ENCODE results near the gene PCDHGB5.

Gene PCDHGB5

DNA sequence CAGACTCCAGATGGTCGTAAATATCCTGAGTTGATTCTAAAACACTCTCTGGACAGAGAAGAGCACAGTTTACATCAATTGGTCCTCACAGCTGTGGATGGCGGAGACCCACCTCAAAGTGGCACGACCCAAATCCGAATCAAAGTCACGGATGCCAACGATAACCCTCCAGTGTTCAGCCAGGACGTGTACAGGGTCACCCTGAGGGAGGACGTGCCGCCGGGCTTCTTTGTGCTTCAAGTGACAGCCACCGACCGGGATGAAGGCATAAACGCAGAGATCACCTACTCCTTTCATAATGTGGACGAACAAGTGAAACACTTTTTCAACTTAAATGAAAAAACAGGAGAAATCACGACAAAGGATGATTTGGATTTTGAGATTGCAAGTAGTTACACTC is 37.1 kb upstream of the PCDHGB5 start:
- TF ChIP-seq, protein P1, sequence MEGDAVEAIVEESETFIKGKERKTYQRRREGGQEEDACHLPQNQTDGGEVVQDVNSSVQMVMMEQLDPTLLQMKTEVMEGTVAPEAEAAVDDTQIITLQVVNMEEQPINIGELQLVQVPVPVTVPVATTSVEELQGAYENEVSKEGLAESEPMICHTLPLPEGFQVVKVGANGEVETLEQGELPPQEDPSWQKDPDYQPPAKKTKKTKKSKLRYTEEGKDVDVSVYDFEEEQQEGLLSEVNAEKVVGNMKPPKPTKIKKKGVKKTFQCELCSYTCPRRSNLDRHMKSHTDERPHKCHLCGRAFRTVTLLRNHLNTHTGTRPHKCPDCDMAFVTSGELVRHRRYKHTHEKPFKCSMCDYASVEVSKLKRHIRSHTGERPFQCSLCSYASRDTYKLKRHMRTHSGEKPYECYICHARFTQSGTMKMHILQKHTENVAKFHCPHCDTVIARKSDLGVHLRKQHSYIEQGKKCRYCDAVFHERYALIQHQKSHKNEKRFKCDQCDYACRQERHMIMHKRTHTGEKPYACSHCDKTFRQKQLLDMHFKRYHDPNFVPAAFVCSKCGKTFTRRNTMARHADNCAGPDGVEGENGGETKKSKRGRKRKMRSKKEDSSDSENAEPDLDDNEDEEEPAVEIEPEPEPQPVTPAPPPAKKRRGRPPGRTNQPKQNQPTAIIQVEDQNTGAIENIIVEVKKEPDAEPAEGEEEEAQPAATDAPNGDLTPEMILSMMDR (conservative IDR thresholded peaks at IDR 0.05; ENCODE audit: low read depth, low read length), result no peak
- Histone ChIP-seq H3K9ac (no peak overlapping the region), H4K20me1 (ENCODE audit: insufficient read depth) (no peaks in the 10 kb centered on the region), H3K4me2 (no peak overlapping the region), H3K4me1 (ENCODE audit: low read depth, poor library complexity, severe bottlenecking) (no peaks in the 10 kb centered on the region), H3K27me3 (ENCODE audit: insufficient read depth, low read depth) (no peaks in the 10 kb centered on the region), H2AFZ (ENCODE audit: low read depth) (no peak overlapping the region), H3K79me2 (ENCODE audit: insufficient read depth, low read depth) (no peaks in the 10 kb centered on the region), H3K36me3 (ENCODE audit: insufficient read depth) (no peaks in the 10 kb centered on the region), H3K4me3 (IDR thresholded peaks at IDR 0.05; ENCODE audit: insufficient read depth, low read depth, low read length) (no peak overlapping the region), H3K27ac (no peak overlapping the region)

DNA sequence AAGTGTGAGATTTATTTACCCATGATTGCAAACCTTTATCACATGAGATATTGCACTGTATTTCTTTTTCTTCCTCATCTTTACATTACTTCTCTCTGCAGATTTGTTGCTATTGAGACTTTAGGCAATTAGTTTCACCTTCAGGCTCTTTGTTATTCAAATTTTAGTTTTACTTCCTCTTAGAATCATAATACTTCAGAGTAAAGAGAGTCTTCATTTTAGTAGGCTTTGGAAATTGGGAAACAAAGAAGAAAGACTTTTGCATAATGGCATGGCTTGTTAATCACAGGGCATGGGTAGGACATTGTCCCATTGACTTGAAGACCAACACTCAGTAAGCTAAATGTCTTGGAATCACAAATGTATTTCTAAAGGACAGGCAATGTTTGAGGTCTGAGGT is 35.0 kb upstream of the PCDHGB5 start:
- no peak overlapping the region for H3K9ac ChIP-seq
- H3K4me3 ChIP-seq (IDR thresholded peaks at IDR 0.05; ENCODE audit: insufficient read depth, low read depth, low read length), result no peak overlapping the region
- H3K36me3 ChIP-seq (ENCODE audit: insufficient read depth), result no peaks in the 10 kb centered on the region
- no peak overlapping the region for H3K4me2 ChIP-seq
- no peaks in the 10 kb centered on the region for H3K27me3 ChIP-seq (ENCODE audit: insufficient read depth, low read depth)
- TF ChIP-seq, protein P1 (conservative IDR thresholded peaks at IDR 0.05; ENCODE audit: low read depth, low read length), result no peak
- no peak overlapping the region for H2AFZ ChIP-seq (ENCODE audit: low read depth)
- no peaks in the 10 kb centered on the region for H3K4me1 ChIP-seq (ENCODE audit: low read depth, poor library complexity, severe bottlenecking)
- no peak overlapping the region for H3K27ac ChIP-seq
- no peaks in the 10 kb centered on the region for H3K79me2 ChIP-seq (ENCODE audit: insufficient read depth, low read depth)
- H4K20me1 ChIP-seq (ENCODE audit: insufficient read depth), result no peaks in the 10 kb centered on the region

DNA sequence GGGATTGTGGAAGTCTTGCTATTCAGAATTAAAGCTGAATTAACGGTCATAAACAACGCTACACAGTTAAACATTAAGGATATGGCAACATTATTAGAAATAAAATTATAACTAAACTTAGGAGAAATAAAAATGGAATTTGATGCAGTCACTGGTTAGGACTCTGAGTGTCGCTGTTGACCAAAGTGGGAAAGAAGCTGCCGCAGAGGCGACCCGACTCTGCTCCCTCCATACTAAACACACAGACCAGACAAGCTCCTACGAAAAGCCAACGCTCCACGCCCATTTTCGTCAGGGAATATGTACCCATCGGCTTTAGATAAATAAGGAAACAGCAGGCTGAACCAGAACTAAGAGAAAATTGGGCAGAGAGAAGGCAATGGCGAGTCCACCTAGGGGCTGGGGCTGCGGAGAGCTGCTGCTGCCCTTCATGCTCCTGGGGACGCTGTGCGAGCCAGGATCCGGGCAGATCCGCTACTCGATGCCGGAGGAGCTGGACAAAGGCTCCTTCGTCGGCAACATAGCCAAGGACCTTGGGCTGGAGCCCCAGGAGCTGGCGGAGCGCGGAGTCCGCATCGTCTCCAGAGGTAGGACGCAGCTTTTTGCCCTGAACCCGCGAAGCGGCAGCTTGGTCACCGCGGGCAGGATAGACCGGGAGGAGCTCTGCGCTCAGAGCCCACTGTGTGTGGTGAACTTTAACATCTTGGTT is 33.6 kb upstream of the PCDHGB5 start, which contains the start of gene PCDHGA5:
PCDHGA5 (plus strand) TSS at position 211 of the 709 bp plus-strand sequence; CDS start at position 380, 169 bp downstream.
- TF ChIP-seq, protein P1 (conservative IDR thresholded peaks at IDR 0.05; ENCODE audit: low read depth, low read length), result no peak
- no peak within 1 kb of the TSS for H3K9ac ChIP-seq
- no peaks in the 10 kb centered on the region for H3K36me3 ChIP-seq (ENCODE audit: insufficient read depth)
- H3K4me2 ChIP-seq, result no peak within 1 kb of the TSS
- no peaks in the 10 kb centered on the region for H3K79me2 ChIP-seq (ENCODE audit: insufficient read depth, low read depth)
- H3K4me3 ChIP-seq (IDR thresholded peaks at IDR 0.05; ENCODE audit: insufficient read depth, low read depth, low read length), result no peak within 1 kb of the TSS
- H3K27ac ChIP-seq, result no peak within 1 kb of the TSS
- no peaks in the 10 kb centered on the region for H4K20me1 ChIP-seq (ENCODE audit: insufficient read depth)
- no peaks in the 10 kb centered on the region for H3K27me3 ChIP-seq (ENCODE audit: insufficient read depth, low read depth)
- H2AFZ ChIP-seq (ENCODE audit: low read depth), result no peak within 1 kb of the TSS
- H3K4me1 ChIP-seq (ENCODE audit: low read depth, poor library complexity, severe bottlenecking), result no peaks in the 10 kb centered on the region

DNA sequence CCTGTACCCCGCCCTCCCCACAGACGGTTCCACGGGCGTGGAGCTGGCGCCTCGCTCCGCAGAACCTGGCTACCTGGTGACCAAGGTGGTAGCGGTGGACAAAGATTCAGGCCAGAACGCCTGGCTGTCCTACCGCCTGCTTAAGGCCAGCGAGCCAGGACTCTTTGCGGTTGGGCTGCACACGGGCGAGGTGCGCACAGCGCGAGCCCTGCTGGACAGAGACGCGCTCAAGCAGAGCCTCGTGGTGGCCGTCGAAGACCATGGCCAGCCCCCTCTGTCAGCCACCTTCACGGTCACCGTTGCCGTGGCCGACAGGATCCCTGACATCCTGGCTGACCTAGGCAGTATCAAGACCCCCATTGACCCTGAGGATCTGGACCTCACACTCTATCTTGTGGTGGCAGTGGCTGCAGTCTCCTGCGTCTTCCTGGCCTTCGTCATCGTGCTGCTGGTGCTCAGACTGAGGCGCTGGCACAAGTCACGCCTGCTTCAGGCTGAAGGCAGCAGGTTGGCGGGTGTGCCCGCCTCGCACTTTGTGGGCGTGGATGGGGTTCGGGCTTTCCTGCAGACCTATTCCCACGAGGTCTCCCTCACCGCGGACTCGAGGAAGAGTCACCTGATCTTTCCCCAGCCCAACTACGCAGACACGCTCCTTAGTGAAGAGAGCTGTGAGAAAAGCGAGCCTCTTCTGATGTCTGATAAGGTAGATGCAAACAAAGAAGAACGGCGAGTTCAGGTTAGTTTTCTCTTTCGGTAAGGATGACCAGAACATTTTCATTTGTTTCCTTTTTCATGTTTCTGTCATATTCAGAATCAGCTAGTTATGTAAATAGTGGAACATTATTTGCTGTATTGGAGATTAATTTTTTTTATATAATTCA is 31.5 kb upstream of the PCDHGB5 start:
- H3K9ac ChIP-seq, result no peak overlapping the region
- no peak overlapping the region for H3K4me2 ChIP-seq
- no peak overlapping the region for H3K4me3 ChIP-seq (IDR thresholded peaks at IDR 0.05; ENCODE audit: insufficient read depth, low read depth, low read length)
- H3K4me1 ChIP-seq (ENCODE audit: low read depth, poor library complexity, severe bottlenecking), result no peaks in the 10 kb centered on the region
- no peaks in the 10 kb centered on the region for H4K20me1 ChIP-seq (ENCODE audit: insufficient read depth)
- no peak overlapping the region for H2AFZ ChIP-seq (ENCODE audit: low read depth)
- H3K27me3 ChIP-seq (ENCODE audit: insufficient read depth, low read depth), result no peaks in the 10 kb centered on the region
- H3K27ac ChIP-seq, result no peak overlapping the region
- H3K36me3 ChIP-seq (ENCODE audit: insufficient read depth), result no peaks in the 10 kb centered on the region
- TF ChIP-seq, protein P1 (conservative IDR thresholded peaks at IDR 0.05; ENCODE audit: low read depth, low read length), result no peak
- H3K79me2 ChIP-seq (ENCODE audit: insufficient read depth, low read depth), result no peaks in the 10 kb centered on the region
